DND-41 (cell line): ENCODE measurements around the gene WNT1.

Source experiments
- ATAC-seq: fragments of 200-7000 bp; cut with Tn5 transposase; 3 replicates; pipeline ENCODE4 v1.9.1; 2021; ENCODE audit warnings: low read depth; ENCODE audit not compliant: insufficient read depth
- DNase-seq: peaks from one replicate; pipeline ENCODE4 v3.0.0-alpha.2; 2020
- H2AFZ ChIP-seq: 2 replicates; pipeline ENCODE4 v1.6.0; 2012; ENCODE audit warnings: low read depth, low read length
- H3K27ac ChIP-seq: 2 replicates; pipeline ENCODE4 v1.5.1; 2012; ENCODE audit warnings: low read length, inconsistent platforms
- H3K27me3 ChIP-seq: fragments of 200-600 bp; sonication (generic); 2 replicates; pipeline ENCODE4 v1.6.0; 2012; ENCODE audit warnings: low read length, mild to moderate bottlenecking, inconsistent platforms; ENCODE audit not compliant: insufficient read depth, poor library complexity
- H3K36me3 ChIP-seq: 2 replicates; pipeline ENCODE4 v1.5.1; 2012; ENCODE audit warnings: low read length, inconsistent platforms; ENCODE audit not compliant: insufficient read depth
- H3K4me1 ChIP-seq: 2 replicates; pipeline ENCODE4 v1.5.1; 2012; ENCODE audit warnings: mild to moderate bottlenecking, low read length; ENCODE audit not compliant: insufficient read depth
- H3K4me2 ChIP-seq: 2 replicates; pipeline ENCODE4 v1.6.0; 2012; ENCODE audit warnings: mild to moderate bottlenecking, moderate library complexity, low read length, inconsistent platforms; ENCODE audit not compliant: insufficient read depth
- H3K4me3 ChIP-seq, 2 experiments: fragments of 200-600 bp in 1 of 2; shearing (Covaris generic) in 1 of 2; 2 replicates each; pipeline ENCODE4 v1.5.1; 2012 to 2016; ENCODE audit warnings: inconsistent platforms in 2 of 2, low read length in 2 of 2, mild to moderate bottlenecking in 2 of 2, low read depth in 1 of 2, moderate library complexity in 1 of 2
- H3K79me2 ChIP-seq: 2 replicates; pipeline ENCODE4 v1.6.0; 2012; ENCODE audit warnings: low read length, inconsistent platforms; ENCODE audit not compliant: insufficient read depth
- H3K9ac ChIP-seq: 2 replicates; pipeline ENCODE4 v1.6.0; 2012; ENCODE audit warnings: low read depth, mild to moderate bottlenecking, inconsistent platforms, low read length, moderate library complexity
- H3K9me3 ChIP-seq: 2 replicates; pipeline ENCODE4 v1.5.1; 2012; ENCODE audit warnings: low read length, moderate library complexity, mild to moderate bottlenecking, inconsistent platforms; ENCODE audit not compliant: insufficient read depth, severe bottlenecking
- H4K20me1 ChIP-seq: 2 replicates; pipeline ENCODE4 v1.6.0; 2012; ENCODE audit warnings: low read length; ENCODE audit not compliant: insufficient read depth
- CTCF ChIP-seq: IDR thresholded peaks from 2 replicates; pipeline ENCODE4 v1.5.1; 2012; ENCODE audit warnings: borderline replicate concordance, low read length, moderate library complexity, mild to moderate bottlenecking; ENCODE audit not compliant: poor library complexity, severe bottlenecking; ENCODE audit errors: extremely low read depth
- EZH2 ChIP-seq: IDR thresholded peaks from 3 replicates; pipeline ENCODE4 v1.6.1; 2012; ENCODE audit warnings: borderline replicate concordance, low read depth, mild to moderate bottlenecking, moderate library complexity, low read length, inconsistent platforms; ENCODE audit not compliant: severe bottlenecking

WNT1 gene

GRCh38 chr12:48943221-48943620, 34.9 kb upstream of the WNT1 start:
- H3K4me2 ChIP-seq = no peak overlapping the region
- H3K9ac ChIP-seq = no peak overlapping the region
- no peak overlapping the region for H3K27ac ChIP-seq
- H3K4me1 ChIP-seq = no peaks in the 10 kb centered on the region
- H3K79me2 ChIP-seq = peaks cover 62% of the 10 kb centered on the region
- no peak for ATAC-seq
- no peaks in the 10 kb centered on the region for H3K9me3 ChIP-seq
- H4K20me1 ChIP-seq = peaks cover 55% of the 10 kb centered on the region
- DNase-seq = no peak
- H3K36me3 ChIP-seq = peaks cover 59% of the 10 kb centered on the region
- TF ChIP-seq EZH2 = no peak
- TF ChIP-seq CTCF = no peak
- H2AFZ ChIP-seq = no peak overlapping the region
- no peak overlapping the region for H3K4me3 ChIP-seq
- H3K27me3 ChIP-seq = no peaks in the 10 kb centered on the region

GRCh38 chr12:48946205-48946604, 31.9 kb upstream of the WNT1 start:
- no peaks in the 10 kb centered on the region for H3K4me1 ChIP-seq
- H3K9ac ChIP-seq = no peak overlapping the region
- H3K9me3 ChIP-seq = no peaks in the 10 kb centered on the region
- H4K20me1 ChIP-seq = peaks cover 55% of the 10 kb centered on the region
- DNase-seq (no peak), ATAC-seq (no peak)
- TF ChIP-seq EZH2 (no peak), CTCF (no peak)
- H3K27me3 ChIP-seq = no peaks in the 10 kb centered on the region
- peaks cover 39% of the 10 kb centered on the region for H3K36me3 ChIP-seq
- peaks cover 89% of the 10 kb centered on the region for H3K79me2 ChIP-seq
- H2AFZ ChIP-seq = no peak overlapping the region
- H3K4me3 ChIP-seq = no peak overlapping the region
- no peak overlapping the region for H3K4me2 ChIP-seq
- no peak overlapping the region for H3K27ac ChIP-seq

- peaks cover 50% of the 10 kb centered on the region for H4K20me1 ChIP-seq
- TF ChIP-seq CTCF = no peak
- no peak for TF ChIP-seq EZH2
- no peak overlapping the region for H3K4me3 ChIP-seq
- DNase-seq (no peak), ATAC-seq (no peak)
- no peak overlapping the region for H2AFZ ChIP-seq
- H3K4me1 ChIP-seq = no peaks in the 10 kb centered on the region
- H3K27ac ChIP-seq = no peak overlapping the region
- H3K4me2 ChIP-seq = no peak overlapping the region
- H3K9me3 ChIP-seq = no peaks in the 10 kb centered on the region
- H3K36me3 ChIP-seq = peaks cover 31% of the 10 kb centered on the region
- H3K79me2 ChIP-seq = peaks cover 89% of the 10 kb centered on the region
- H3K27me3 ChIP-seq = no peaks in the 10 kb centered on the region
- no peak overlapping the region for H3K9ac ChIP-seq
Observed at GRCh38 chr12:48946943-48947342, 31.2 kb upstream of the WNT1 start.

- Histone ChIP-seq H3K27ac (0 out of 2 replicates have a peak overlapping the region, but pooled peaks have one; percentile 44), H3K27me3 (no peaks in the 10 kb centered on the region), H4K20me1 (peaks cover 57% of the 10 kb centered on the region), H3K9me3 (no peaks in the 10 kb centered on the region), H3K4me2 (no peak overlapping the region), H3K36me3 (peaks cover 36% of the 10 kb centered on the region), H2AFZ (no peak overlapping the region), H3K79me2 (peaks cover 90% of the 10 kb centered on the region), H3K4me1 (no peaks in the 10 kb centered on the region), H3K4me3 (no peak overlapping the region), H3K9ac (no peak overlapping the region)
- TF ChIP-seq EZH2 (no peak), CTCF (no peak)
- no peak for ATAC-seq
- no peak for DNase-seq
Observed at GRCh38 chr12:48947727-48948126, 30.4 kb upstream of the WNT1 start.
